IMR-90 (cell line): ENCODE results near the gene HTR2A. TPM values are rescaled to one million over a fixed set of nuclear protein-coding genes. Genes with fewer than 3 reads are reported as not detected.

Source experiments
- ATAC-seq: fragments of 200-7000 bp; cut with Tn5 transposase; 2 replicates; pipeline ENCODE4 v1.9.1; 2020; ENCODE audit warnings: low read depth, mild to moderate bottlenecking, moderate library complexity
- BruUV-seq: library from RNA; stranded (reverse); fragments of 400-500 nt; replicated peaks from 2 replicates; lab custom pipeline; 2021; lab: Mats Ljungman, UMichigan
- CTCF ChIA-PET: fragments of 300-600 bp; formaldehyde crosslinking; extraction: SDS; loops from one replicate; lab custom pipeline; 2021; ENCODE audit warnings: antibody characterized with exemption; lab: Yijun Ruan, JAX
- POLR2A ChIA-PET: fragments of 300-600 bp; sonication (Branson Sonifier 250); formaldehyde crosslinking; loops from one replicate; lab custom pipeline; 2022; ENCODE audit warnings: antibody characterized with exemption; ENCODE audit not compliant: unreplicated experiment; lab: Charles Lee
- DNase-seq: peaks from one replicate; pipeline ENCODE4 v3.0.0; 2013
- H2AFZ ChIP-seq: replicated peaks from 2 replicates; pipeline ENCODE3; 2013; ENCODE audit warnings: low read length, mild to moderate bottlenecking; ENCODE audit not compliant: poor library complexity
- H2AK5ac ChIP-seq: 2 replicates; pipeline ENCODE4 v1.6.1; 2013; ENCODE audit warnings: low read depth, low read length, inconsistent platforms
- H2AK9ac ChIP-seq: replicated peaks from 2 replicates; pipeline ENCODE3; 2013; ENCODE audit warnings: mild to moderate bottlenecking, low read depth, low read length, moderate library complexity; ENCODE audit not compliant: poor library complexity
- H2BK120ac ChIP-seq: 2 replicates; pipeline ENCODE4 v1.6.1; 2013; ENCODE audit warnings: low read depth, low read length, inconsistent platforms
- H2BK15ac ChIP-seq: 3 replicates; pipeline ENCODE4 v1.6.1; 2013; ENCODE audit warnings: low read depth, low read length, inconsistent platforms
- H2BK20ac ChIP-seq: 2 replicates; pipeline ENCODE4 v1.6.1; 2013; ENCODE audit warnings: low read depth, mild to moderate bottlenecking, inconsistent platforms, low read length, moderate library complexity
- H2BK5ac ChIP-seq: 2 replicates; pipeline ENCODE4 v1.6.1; 2013; ENCODE audit warnings: mild to moderate bottlenecking, low read depth, low read length, inconsistent platforms; ENCODE audit not compliant: poor library complexity, severe bottlenecking
- H3K14ac ChIP-seq: replicated peaks from 2 replicates; pipeline ENCODE4 v1.6.1; 2013; ENCODE audit warnings: low read depth, low read length, inconsistent platforms
- H3K18ac ChIP-seq: 2 replicates; pipeline ENCODE4 v1.6.1; 2013; ENCODE audit warnings: low read depth, low read length, control low read depth
- H3K23ac ChIP-seq: 2 replicates; pipeline ENCODE4 v1.6.1; 2013; ENCODE audit warnings: low read depth, low read length, inconsistent platforms
- H3K27ac ChIP-seq: 2 replicates; pipeline ENCODE4 v1.5.1; 2013; ENCODE audit warnings: mild to moderate bottlenecking, control low read depth, low read length; ENCODE audit not compliant: insufficient read depth
- H3K27me3 ChIP-seq: 2 replicates; pipeline ENCODE4 v1.6.1; 2013; ENCODE audit warnings: low read length; ENCODE audit not compliant: control insufficient read depth, insufficient read depth
- H3K36me3 ChIP-seq: 2 replicates; pipeline ENCODE4 v1.6.1; 2013; ENCODE audit warnings: low read length, mixed read lengths; ENCODE audit not compliant: control insufficient read depth, insufficient read depth
- H3K4ac ChIP-seq: 2 replicates; pipeline ENCODE4 v1.6.1; 2013; ENCODE audit warnings: low read depth, low read length, inconsistent platforms
- H3K4me1 ChIP-seq: 2 replicates; pipeline ENCODE4 v1.6.1; 2013; ENCODE audit warnings: low read length, mixed read lengths; ENCODE audit not compliant: control insufficient read depth, insufficient read depth
- H3K4me2 ChIP-seq: 2 replicates; pipeline ENCODE4 v1.6.1; 2013; ENCODE audit warnings: low read depth, mild to moderate bottlenecking, control low read depth, low read length, moderate library complexity
- H3K4me3 ChIP-seq: 2 replicates; pipeline ENCODE4 v1.5.1; 2013; ENCODE audit warnings: low read depth, mild to moderate bottlenecking, control low read depth, low read length, moderate library complexity; ENCODE audit not compliant: insufficient read depth
- H3K56ac ChIP-seq: 2 replicates; pipeline ENCODE4 v1.6.1; 2013; ENCODE audit warnings: low read length, inconsistent platforms; ENCODE audit not compliant: insufficient read depth; ENCODE audit errors: extremely low read depth
- H3K79me1 ChIP-seq, 2 experiments: 2 replicates each; pipeline ENCODE4 v1.6.1; 2013; ENCODE audit warnings: low read length in 2 of 2, inconsistent platforms in 1 of 2, low read depth in 1 of 2
- H3K9ac ChIP-seq: 2 replicates; pipeline ENCODE4 v1.6.1; 2013; ENCODE audit warnings: low read depth, low read length, control low read depth
- H3K9me1 ChIP-seq: 2 replicates; pipeline ENCODE4 v1.6.1; 2013; ENCODE audit warnings: low read length, inconsistent platforms; ENCODE audit not compliant: insufficient read depth
- H3K9me3 ChIP-seq: 2 replicates; pipeline ENCODE4 v1.6.1; 2013; ENCODE audit warnings: low read length; ENCODE audit not compliant: control insufficient read depth, insufficient read depth
- H4K20me1 ChIP-seq: 2 replicates; pipeline ENCODE4 v1.6.1; 2013; ENCODE audit warnings: low read length, inconsistent platforms; ENCODE audit not compliant: insufficient read depth
- H4K5ac ChIP-seq: 2 replicates; pipeline ENCODE4 v1.6.1; 2013; ENCODE audit warnings: mild to moderate bottlenecking, low read depth, low read length, control low read depth
- H4K8ac ChIP-seq, 2 experiments: 2 replicates each; pipeline ENCODE4 v1.6.1; 2013; ENCODE audit warnings: low read depth in 2 of 2, low read length in 2 of 2, control low read depth in 1 of 2, inconsistent platforms in 1 of 2
- H4K91ac ChIP-seq: 2 replicates; pipeline ENCODE4 v1.6.1; 2013; ENCODE audit warnings: low read depth, low read length, inconsistent platforms; ENCODE audit not compliant: insufficient read depth
- BHLHE40 ChIP-seq: fragments of 150-350 bp; IDR thresholded peaks from 2 replicates; pipeline ENCODE4 v1.6.1; 2016; ENCODE audit warnings: mild to moderate bottlenecking, low read depth, low read length
- CTCF ChIP-seq: conservative IDR thresholded peaks from 2 replicates; pipeline ENCODE4 v1.5.1; 2012; ENCODE audit warnings: mild to moderate bottlenecking, low read depth, low read length, improper control_type of control experiment
- ELK1 ChIP-seq: fragments of 150-350 bp; IDR thresholded peaks from 2 replicates; pipeline ENCODE4 v1.6.1; 2016; ENCODE audit warnings: low read depth, mild to moderate bottlenecking, low read length, moderate library complexity, borderline replicate concordance
- FOS ChIP-seq: fragments of 150-350 bp; IDR thresholded peaks from 2 replicates; pipeline ENCODE4 v1.6.1; 2016; ENCODE audit warnings: low read depth, low read length
- MAZ ChIP-seq: IDR thresholded peaks from 2 replicates; pipeline ENCODE4 v1.6.1; 2012; ENCODE audit warnings: low read depth, mild to moderate bottlenecking, low read length, improper control_type of control experiment, moderate library complexity, borderline replicate concordance
- NFE2L2 ChIP-seq: fragments of 150-350 bp; IDR thresholded peaks from 2 replicates; pipeline ENCODE4 v1.6.1; 2016; ENCODE audit warnings: low read depth, mild to moderate bottlenecking, low read length
- POLR2A ChIP-seq: IDR thresholded peaks from 2 replicates; pipeline ENCODE4 v1.6.1; 2012; ENCODE audit warnings: mild to moderate bottlenecking, low read depth, low read length
- RAD21 ChIP-seq: IDR thresholded peaks from 2 replicates; pipeline ENCODE4 v1.6.1; 2012; ENCODE audit warnings: low read length, improper control_type of control experiment
- SMC3 ChIP-seq: fragments of 150-350 bp; IDR thresholded peaks from 2 replicates; pipeline ENCODE4 v1.6.1; 2016; ENCODE audit warnings: low read depth, mild to moderate bottlenecking, antibody characterized with exemption, low read length, moderate library complexity
- WGBS, 2 experiments: methylation state at CpG; one replicate each; pipeline versions ENCODE4 v1.1.5 to v1.1.7; 2013; ENCODE audit warnings: missing lambda C conversion rate in 2 of 2; ENCODE audit not compliant: insufficient read length in 1 of 2; ENCODE audit errors: extremely low coverage in 2 of 2; 5-methylcytosine and 5-hydroxymethylcytosine counted together
- dilution Hi-C: fragments of 300-500 bp; cut with HindIII; formaldehyde crosslinking; loops from one replicate; pipeline ENCODE4 v1.14.3; 2018; ENCODE audit warnings: low sequenced_read_pairs; ENCODE audit not compliant: unreplicated experiment
- in situ Hi-C: fragments of 300-500 bp; cut with MboI; formaldehyde crosslinking; loops from 3 replicates; pipeline ENCODE4 v1.14.3; 2019; ENCODE audit warnings: low sequenced_read_pairs, inconsistent platforms, mixed read lengths
- intact Hi-C: fragments of 100-400 bp; cut with micrococcal nuclease; formaldehyde crosslinking; loops from 2 replicates; pipeline ENCODE4 v1.10.0; 2022
- polyA plus RNA-seq, 3 experiments: library from polyadenylated mRNA; depleted of rRNA; stranded (reverse); fragments of >200 nt; gene quantifications; 2 replicates each; pipeline ENCODE4 v1.2.3, GENCODE V29; 2012; ENCODE audit warnings: low replicate concordance in 1 of 3
- total RNA-seq: library from RNA; depleted of rRNA; stranded (reverse); fragments of >200 nt; gene quantifications from 2 replicates; pipeline ENCODE4 v1.2.3, GENCODE V29; 2012
- TF ChIP-seq, protein P1 (sequence below): fragments of 150-350 bp; IDR thresholded peaks from 2 replicates; pipeline ENCODE4 v1.6.1; 2017; ENCODE audit warnings: mild to moderate bottlenecking, antibody characterized with exemption, low read length, low read depth

Gene HTR2A
- total and polyA plus RNA-seq, 2 of the 4 experiments (the other 2 are of a cell fraction): 0.02 TPM; not detected in 1

GRCh38 chr13:46868091-46868490 is 28.8 kb downstream of the HTR2A start:
- TF ChIP-seq NFE2L2: no peak
- TF ChIP-seq CTCF: no peak
- no peak for TF ChIP-seq MAZ
- TF ChIP-seq, protein P1, sequence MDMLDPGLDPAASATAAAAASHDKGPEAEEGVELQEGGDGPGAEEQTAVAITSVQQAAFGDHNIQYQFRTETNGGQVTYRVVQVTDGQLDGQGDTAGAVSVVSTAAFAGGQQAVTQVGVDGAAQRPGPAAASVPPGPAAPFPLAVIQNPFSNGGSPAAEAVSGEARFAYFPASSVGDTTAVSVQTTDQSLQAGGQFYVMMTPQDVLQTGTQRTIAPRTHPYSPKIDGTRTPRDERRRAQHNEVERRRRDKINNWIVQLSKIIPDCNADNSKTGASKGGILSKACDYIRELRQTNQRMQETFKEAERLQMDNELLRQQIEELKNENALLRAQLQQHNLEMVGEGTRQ: no peak
- no peak for TF ChIP-seq FOS
- no peak for TF ChIP-seq SMC3
- no peak for TF ChIP-seq ELK1
- no peak for TF ChIP-seq RAD21
- TF ChIP-seq POLR2A: no peak
- TF ChIP-seq BHLHE40: no peak
- no peak overlapping the region for H4K5ac ChIP-seq
- H3K4me1 ChIP-seq: no peaks in the 10 kb centered on the region
- H3K14ac ChIP-seq: no peak overlapping the region
- WGBS, 2 experiments: no CpG with 5 or more reads among the region's 2 CpGs
- H3K9me1 ChIP-seq: no peaks in the 10 kb centered on the region
- no peak overlapping the region for H4K8ac ChIP-seq
- H3K79me1 ChIP-seq: no peaks in the 10 kb centered on the region
- H3K4ac ChIP-seq: no peak overlapping the region
- in situ Hi-C loops (no loop called here), dilution Hi-C loops (no loop called here), intact Hi-C loops (no loop called here)
- no peak overlapping the region for H2AK5ac ChIP-seq
- H2AK9ac ChIP-seq: no peak overlapping the region
- H3K56ac ChIP-seq: no peak overlapping the region
- no peak overlapping the region for H3K18ac ChIP-seq
- no peak overlapping the region for H2BK5ac ChIP-seq
- H3K9me3 ChIP-seq: no peaks in the 10 kb centered on the region
- H3K4me2 ChIP-seq: no peak overlapping the region
- BruUV-seq: no TSS peak
- H3K27me3 ChIP-seq: peaks cover 3% of the 10 kb centered on the region; the same call in 1 of the 2 replicates
- no peak for DNase-seq
- no peak overlapping the region for H2BK20ac ChIP-seq
- no peak overlapping the region for H3K9ac ChIP-seq
- ATAC-seq: no peak
- no peaks in the 10 kb centered on the region for H3K36me3 ChIP-seq
- H2BK15ac ChIP-seq: no peak overlapping the region
- no peak overlapping the region for H2AFZ ChIP-seq
- no peak overlapping the region for H3K23ac ChIP-seq
- H4K91ac ChIP-seq: no peak overlapping the region
- no peak overlapping the region for H3K4me3 ChIP-seq
- no peak overlapping the region for H3K27ac ChIP-seq
- POLR2A ChIA-PET: no interaction called here
- H2BK120ac ChIP-seq: no peak overlapping the region
- no peaks in the 10 kb centered on the region for H4K20me1 ChIP-seq
- CTCF ChIA-PET: interaction anchor here (0.8 kb wide), 1 partner anchor 25 kb away, joined by 3 read pairs; no protein-coding TSS in a partner anchor
